Breast epithelium (tissue), 3 donors: Measurements from ENCODE around the gene SKA1.
"Not testable (repeated sequence)": the region's sequence is repeated elsewhere in the genome, so short reads cannot be mapped to it uniquely, and the experiment has no call there.

ENCODE experiments used
- POLR2A ChIP-seq: fragments of 450-650 bp; IDR thresholded peaks from one replicate; pipeline ENCODE4 v1.6.1; 2016; ENCODE audit warnings: antibody characterized with exemption, mild to moderate bottlenecking, moderate library complexity
- TF ChIP-seq, protein P1 (sequence below), 3 donors: fragments of 450-650 bp; IDR thresholded peaks; one replicate each; pipeline ENCODE4 v1.5.1; 2016 to 2017; ENCODE audit warnings: antibody characterized with exemption in 3 of 3, mild to moderate bottlenecking in 3 of 3, moderate library complexity in 3 of 3

DNA sequence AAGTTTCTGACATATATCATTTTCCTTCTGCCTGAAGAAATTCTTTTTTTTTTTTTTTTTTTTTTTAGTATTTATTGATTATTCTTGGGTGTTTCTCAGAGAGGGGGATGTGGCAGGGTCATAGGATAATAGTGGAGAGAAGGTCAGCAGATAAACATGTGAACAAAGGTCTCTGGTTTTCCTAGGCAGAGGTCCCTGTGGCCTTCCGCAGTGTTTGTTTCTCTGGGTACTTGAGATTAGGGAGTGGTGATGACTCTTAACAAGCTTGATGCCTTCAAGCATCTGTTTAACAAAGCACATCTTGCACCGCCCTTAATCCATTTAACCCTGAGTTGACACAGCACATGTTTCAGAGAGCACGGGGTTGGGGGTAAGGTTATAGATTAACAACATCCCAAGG, 42.0 kb downstream of the SKA1 start:
- TF ChIP-seq, protein P1, sequence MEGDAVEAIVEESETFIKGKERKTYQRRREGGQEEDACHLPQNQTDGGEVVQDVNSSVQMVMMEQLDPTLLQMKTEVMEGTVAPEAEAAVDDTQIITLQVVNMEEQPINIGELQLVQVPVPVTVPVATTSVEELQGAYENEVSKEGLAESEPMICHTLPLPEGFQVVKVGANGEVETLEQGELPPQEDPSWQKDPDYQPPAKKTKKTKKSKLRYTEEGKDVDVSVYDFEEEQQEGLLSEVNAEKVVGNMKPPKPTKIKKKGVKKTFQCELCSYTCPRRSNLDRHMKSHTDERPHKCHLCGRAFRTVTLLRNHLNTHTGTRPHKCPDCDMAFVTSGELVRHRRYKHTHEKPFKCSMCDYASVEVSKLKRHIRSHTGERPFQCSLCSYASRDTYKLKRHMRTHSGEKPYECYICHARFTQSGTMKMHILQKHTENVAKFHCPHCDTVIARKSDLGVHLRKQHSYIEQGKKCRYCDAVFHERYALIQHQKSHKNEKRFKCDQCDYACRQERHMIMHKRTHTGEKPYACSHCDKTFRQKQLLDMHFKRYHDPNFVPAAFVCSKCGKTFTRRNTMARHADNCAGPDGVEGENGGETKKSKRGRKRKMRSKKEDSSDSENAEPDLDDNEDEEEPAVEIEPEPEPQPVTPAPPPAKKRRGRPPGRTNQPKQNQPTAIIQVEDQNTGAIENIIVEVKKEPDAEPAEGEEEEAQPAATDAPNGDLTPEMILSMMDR (IDR thresholded peaks at IDR 0.05), result not testable (repeated sequence)
- TF ChIP-seq POLR2A, result not testable (repeated sequence)
